ENCODE measurements around the gene PIP5KL1.

The PIP5KL1 gene

DNA sequence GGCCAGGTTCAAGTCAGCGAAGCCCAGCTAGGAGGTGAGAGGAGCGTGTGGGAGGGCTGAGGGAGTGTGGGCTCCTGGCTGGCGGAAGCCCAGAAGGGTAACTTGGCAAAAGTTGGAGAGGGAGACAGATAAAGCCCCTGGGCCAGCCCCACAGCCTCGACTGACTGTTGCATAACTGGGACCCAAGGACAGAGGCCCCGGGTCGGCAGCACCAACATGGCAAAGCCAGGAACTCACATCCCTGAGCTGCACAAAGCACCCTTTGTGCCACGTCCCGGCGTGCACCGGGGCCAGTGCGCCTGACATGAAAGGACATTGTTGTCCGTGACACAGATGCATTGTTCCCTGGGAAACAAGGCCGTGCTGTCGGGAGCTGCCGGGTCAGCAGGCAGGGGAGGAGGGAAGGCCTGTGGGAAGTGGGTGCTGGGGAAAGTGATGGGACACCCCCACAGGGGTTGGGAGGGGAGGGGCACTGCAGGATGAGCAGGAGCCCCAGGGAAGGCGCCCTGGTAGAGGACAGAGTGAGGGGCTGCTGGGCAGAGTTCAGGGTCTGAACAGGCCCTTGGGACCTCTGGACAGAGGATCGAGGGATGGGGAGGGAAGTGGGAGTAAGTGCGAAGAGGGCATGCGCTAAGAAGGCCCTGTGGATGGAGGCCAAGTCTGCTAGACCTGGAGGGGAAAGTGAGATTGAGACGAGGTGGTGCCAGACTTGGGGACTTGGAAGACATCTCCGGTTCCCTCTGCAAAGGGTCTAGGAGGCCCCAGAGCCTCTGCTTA, 20.1 kb upstream of the PIP5KL1 start:
- POLR2A ChIA-PET: no interaction called here

GRCh38 chr9:127949827-127950512, 19.4 kb upstream of the PIP5KL1 start:
- CTCF ChIA-PET: no interaction called here
- TF ChIP-seq LEF1 (IDR thresholded peaks at IDR 0.05; ENCODE audit: borderline replicate concordance) (no peak), FOXA1 (IDR thresholded peaks at IDR 0.05) (no peak), L3MBTL2 (conservative IDR thresholded peaks at IDR 0.05) (no peak), BHLHE40 (IDR thresholded peaks at IDR 0.05; ENCODE audit: borderline replicate concordance) (no peak), FOXM1 (IDR thresholded peaks at IDR 0.05; ENCODE audit: borderline replicate concordance) (no peak), TARDBP (IDR thresholded peaks at IDR 0.05) (no peak), NFRKB (IDR thresholded peaks at IDR 0.05) (no peak), HDGF (IDR thresholded peaks at IDR 0.05; ENCODE audit: borderline replicate concordance) (no peak), SP1 (IDR thresholded peaks at IDR 0.05) (no peak), CTBP1 (IDR thresholded peaks at IDR 0.05; ENCODE audit: borderline replicate concordance) (no peak)

More for the DNA sequence above, 20.1 kb upstream of the PIP5KL1 start:
- CTCF ChIA-PET: no interaction called here
- TF ChIP-seq NFRKB (IDR thresholded peaks at IDR 0.05) (no peak), ZNF384 (IDR thresholded peaks at IDR 0.05) (no peak)
- DNase-seq (ENCODE audit: extremely low spot score): no peak

DNA sequence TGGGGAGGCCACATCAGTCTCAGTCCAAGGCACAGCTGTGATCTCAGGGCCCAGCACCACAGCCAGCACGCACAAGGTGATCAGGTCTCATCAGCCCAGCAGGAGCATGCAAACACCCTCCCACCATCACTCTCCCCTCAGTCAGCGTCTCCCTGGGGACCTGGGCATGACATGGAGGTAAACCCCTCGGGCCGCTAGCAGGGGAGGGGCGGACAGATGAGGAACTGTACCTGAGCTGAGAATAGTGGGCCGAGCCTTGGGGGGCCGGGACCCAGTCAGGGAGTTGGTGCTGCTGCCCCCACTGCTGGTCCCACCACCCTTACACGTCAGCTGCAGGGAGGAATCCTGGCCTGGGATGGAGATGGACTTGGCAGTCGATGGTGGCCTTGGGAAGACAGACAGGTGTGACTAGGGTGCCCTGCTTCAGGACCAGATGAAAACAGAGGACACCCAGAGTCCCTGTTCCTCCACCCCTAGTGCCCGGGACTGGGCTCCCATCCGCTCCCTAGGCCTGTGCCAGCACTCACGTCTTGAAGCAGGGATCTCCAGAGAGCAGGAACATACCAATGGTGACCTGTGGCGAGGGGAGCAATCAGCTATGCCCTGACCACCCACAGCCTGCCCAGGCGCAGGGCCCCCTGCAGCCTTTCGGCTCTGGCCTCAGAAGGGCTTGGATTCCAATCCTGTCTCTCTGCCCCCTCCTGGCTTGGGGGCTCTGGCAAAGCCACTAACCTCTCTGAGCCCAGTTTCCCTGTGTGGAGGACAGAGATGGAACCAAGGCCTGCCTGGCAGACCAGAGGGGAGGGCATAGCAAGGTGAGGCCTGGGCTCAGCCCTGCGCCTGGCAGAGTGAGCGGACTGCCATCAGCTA, 17.5 kb upstream of the PIP5KL1 start:
- TF ChIP-seq SUZ12 (IDR thresholded peaks at IDR 0.05) (no peak), HDGF (IDR thresholded peaks at IDR 0.05; ENCODE audit: borderline replicate concordance) (no peak), BHLHE40 (IDR thresholded peaks at IDR 0.05; ENCODE audit: borderline replicate concordance) (no peak), LEF1 (IDR thresholded peaks at IDR 0.05; ENCODE audit: borderline replicate concordance) (no peak), SP1 (IDR thresholded peaks at IDR 0.05) (no peak), ARNT (IDR thresholded peaks at IDR 0.05) (no peak), FOXK2 (IDR thresholded peaks at IDR 0.05) (no peak), FOXM1 (IDR thresholded peaks at IDR 0.05; ENCODE audit: borderline replicate concordance) (no peak), NFRKB (IDR thresholded peaks at IDR 0.05) (no peak), CTBP1 (IDR thresholded peaks at IDR 0.05; ENCODE audit: borderline replicate concordance) (no peak)
- ChIA-PET POLR2A (interaction anchor here (1.1 kb wide), 1 partner anchor 33 kb away, joined by 6 read pairs; the partner anchor contains the start of gene EEIG1), CTCF (no interaction called here)
- DNase-seq (ENCODE audit: extremely low spot score): no peak

More at GRCh38 chr9:127949827-127950512, 19.4 kb upstream of the PIP5KL1 start:
- no peak for DNase-seq (ENCODE audit: extremely low spot score)
- POLR2A ChIA-PET: no interaction called here

GRCh38 chr9:127946728-127947127, 16.2 kb upstream of the PIP5KL1 start:
- CTCF ChIA-PET: no interaction called here
- no peak for DNase-seq (ENCODE audit: extremely low spot score)
- POLR2A ChIA-PET: no interaction called here
- TF ChIP-seq ZNF384 (IDR thresholded peaks at IDR 0.05) (no peak), SUZ12 (IDR thresholded peaks at IDR 0.05) (no peak), HDGF (IDR thresholded peaks at IDR 0.05; ENCODE audit: borderline replicate concordance) (no peak), ELF4 (IDR thresholded peaks at IDR 0.05) (no peak), L3MBTL2 (conservative IDR thresholded peaks at IDR 0.05) (no peak), CTBP1 (IDR thresholded peaks at IDR 0.05; ENCODE audit: borderline replicate concordance) (no peak), FOXA1 (IDR thresholded peaks at IDR 0.05) (no peak), NFRKB (IDR thresholded peaks at IDR 0.05) (no peak), FOXM1 (IDR thresholded peaks at IDR 0.05; ENCODE audit: borderline replicate concordance) (no peak), PKNOX1 (IDR thresholded peaks at IDR 0.05) (no peak), LEF1 (IDR thresholded peaks at IDR 0.05; ENCODE audit: borderline replicate concordance) (no peak), SP1 (IDR thresholded peaks at IDR 0.05) (no peak), TARDBP (IDR thresholded peaks at IDR 0.05) (no peak)

DNA sequence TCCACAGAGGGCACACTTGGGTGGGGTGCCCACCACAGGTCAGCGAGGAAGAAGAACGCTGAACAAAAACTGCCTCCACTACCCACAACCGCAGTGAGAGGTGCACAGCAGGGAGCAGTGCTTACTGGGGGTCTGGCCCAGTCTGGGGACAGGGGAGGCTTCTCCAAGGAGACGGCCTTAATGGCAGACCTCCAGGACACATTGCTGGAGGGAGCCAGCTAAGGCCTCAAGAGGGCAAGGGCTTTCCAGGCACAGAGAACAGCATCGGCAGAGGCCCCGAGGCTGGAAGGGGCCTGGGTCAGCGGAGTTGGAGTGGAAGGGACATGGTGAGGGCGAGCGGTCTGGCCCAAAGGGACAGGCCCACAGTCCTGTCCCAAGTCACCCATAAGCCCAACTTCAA, 15.4 kb upstream of the PIP5KL1 start:
- DNase-seq (ENCODE audit: extremely low spot score): no peak
- TF ChIP-seq FOXA1 (IDR thresholded peaks at IDR 0.05): no peak
- TF ChIP-seq LEF1 (IDR thresholded peaks at IDR 0.05; ENCODE audit: borderline replicate concordance): no peak
- no peak for TF ChIP-seq L3MBTL2 (conservative IDR thresholded peaks at IDR 0.05)
- no peak for TF ChIP-seq CTBP1 (IDR thresholded peaks at IDR 0.05; ENCODE audit: borderline replicate concordance)
- no peak for TF ChIP-seq FOXK2 (IDR thresholded peaks at IDR 0.05)
- no peak for TF ChIP-seq FOXM1 (IDR thresholded peaks at IDR 0.05; ENCODE audit: borderline replicate concordance)
- TF ChIP-seq ARNT (IDR thresholded peaks at IDR 0.05): no peak
- TF ChIP-seq ELF4 (IDR thresholded peaks at IDR 0.05): no peak
- no peak for TF ChIP-seq HDGF (IDR thresholded peaks at IDR 0.05; ENCODE audit: borderline replicate concordance)
- no peak for TF ChIP-seq NFRKB (IDR thresholded peaks at IDR 0.05)
- TF ChIP-seq BHLHE40 (IDR thresholded peaks at IDR 0.05; ENCODE audit: borderline replicate concordance): no peak
- TF ChIP-seq SUZ12 (IDR thresholded peaks at IDR 0.05): no peak
- TF ChIP-seq PKNOX1 (IDR thresholded peaks at IDR 0.05): no peak
- TF ChIP-seq SP1 (IDR thresholded peaks at IDR 0.05): no peak
- TF ChIP-seq TARDBP (IDR thresholded peaks at IDR 0.05): no peak
- TF ChIP-seq ZNF384 (IDR thresholded peaks at IDR 0.05): no peak
- CTCF ChIA-PET: no interaction called here
- POLR2A ChIA-PET: no interaction called here

GRCh38 chr9:127945338-127945737, 14.8 kb upstream of the PIP5KL1 start:
- no peak for TF ChIP-seq FOXK2 (IDR thresholded peaks at IDR 0.05)
- TF ChIP-seq L3MBTL2 (conservative IDR thresholded peaks at IDR 0.05): no peak
- TF ChIP-seq NFRKB (IDR thresholded peaks at IDR 0.05): no peak
- no peak for TF ChIP-seq ZNF384 (IDR thresholded peaks at IDR 0.05)
- TF ChIP-seq SUZ12 (IDR thresholded peaks at IDR 0.05): no peak
- TF ChIP-seq TARDBP (IDR thresholded peaks at IDR 0.05): no peak
- no peak for TF ChIP-seq FOXM1 (IDR thresholded peaks at IDR 0.05; ENCODE audit: borderline replicate concordance)
- ChIA-PET CTCF (no interaction called here), POLR2A (no interaction called here)
- DNase-seq (ENCODE audit: extremely low spot score): no peak
